DOHH2 (cell line): ENCODE results near the gene CD177.

Experiments
- H3F3A ChIP-seq: fragments of 200-600 bp; sonication (generic), shearing (Covaris generic); 2 replicates; pipeline ENCODE4 v1.6.0; 2016; ENCODE audit warnings: antibody characterized with exemption, mild to moderate bottlenecking; ENCODE audit not compliant: control insufficient read depth, insufficient read depth
- H3K27ac ChIP-seq: fragments of 200-600 bp; sonication (generic); 2 replicates; pipeline ENCODE4 v1.5.1; 2014; ENCODE audit warnings: low read depth, mild to moderate bottlenecking, low read length, moderate library complexity
- H3K27me3 ChIP-seq: fragments of 200-600 bp; sonication (generic); 2 replicates; pipeline ENCODE4 v1.6.1; 2014; ENCODE audit warnings: mild to moderate bottlenecking, low read length, mixed read lengths; ENCODE audit not compliant: control insufficient read depth
- H3K36me3 ChIP-seq: fragments of 200-600 bp; sonication (generic); 2 replicates; pipeline ENCODE4 v1.6.1; 2014; ENCODE audit warnings: mild to moderate bottlenecking, low read length, moderate library complexity, mixed read lengths; ENCODE audit not compliant: control insufficient read depth
- H3K4me1 ChIP-seq: fragments of 200-600 bp; sonication (generic); 2 replicates; pipeline ENCODE4 v1.6.1; 2014; ENCODE audit warnings: mild to moderate bottlenecking, low read length, mixed read lengths; ENCODE audit not compliant: control insufficient read depth
- H3K4me2 ChIP-seq: fragments of 200-600 bp; sonication (generic); 2 replicates; pipeline ENCODE4 v1.6.0; 2014; ENCODE audit warnings: mild to moderate bottlenecking, low read length, moderate library complexity
- H3K4me3 ChIP-seq: fragments of 200-600 bp; sonication (generic); 2 replicates; pipeline ENCODE4 v1.5.1; 2014; ENCODE audit warnings: mild to moderate bottlenecking, low read length, mixed read lengths
- H3K79me2 ChIP-seq: fragments of 200-600 bp; sonication (generic); 2 replicates; pipeline ENCODE4 v1.6.1; 2014; ENCODE audit warnings: mild to moderate bottlenecking, low read length, mixed read lengths; ENCODE audit not compliant: control insufficient read depth
- H3K9me2 ChIP-seq: fragments of 200-600 bp; sonication (generic); replicated peaks from 2 replicates; pipeline ENCODE4 v1.6.1; 2014; ENCODE audit warnings: mild to moderate bottlenecking, low read length, mixed read lengths; ENCODE audit not compliant: control insufficient read depth
- H3K9me3 ChIP-seq: fragments of 200-600 bp; sonication (generic); 2 replicates; pipeline ENCODE4 v1.6.1; 2014; ENCODE audit warnings: antibody characterized with exemption, low read length, mixed read lengths; ENCODE audit not compliant: control insufficient read depth, insufficient read depth
- H4K20me1 ChIP-seq: fragments of 200-600 bp; sonication (generic); 2 replicates; pipeline ENCODE4 v1.6.0; 2014; ENCODE audit warnings: low read depth, mild to moderate bottlenecking, antibody characterized with exemption, low read length, moderate library complexity; ENCODE audit not compliant: control insufficient read depth, insufficient read depth
- CTCF ChIP-seq: fragments of 200-600 bp; sonication (generic); IDR thresholded peaks from one replicate; pipeline ENCODE4 v1.5.1; 2014; ENCODE audit warnings: antibody characterized with exemption, mild to moderate bottlenecking, low read depth, low read length; ENCODE audit not compliant: poor library complexity, severe bottlenecking
- EZH2phosphoT487 ChIP-seq: fragments of 200-600 bp; sonication (generic); IDR thresholded peaks from 2 replicates; pipeline ENCODE4 v1.6.1; 2017; ENCODE audit warnings: borderline replicate concordance, mild to moderate bottlenecking, antibody characterized with exemption, low read length, moderate library complexity, mixed read lengths

The CD177 gene

GRCh38 chr19:43395561-43395960 lies 42.1 kb downstream of the CD177 start:
- no peaks in the 10 kb centered on the region for H3K9me2 ChIP-seq

GRCh38 chr19:43406297-43406696 lies 52.8 kb downstream of the CD177 start:
- TF ChIP-seq CTCF (no peak), EZH2phosphoT487 (no peak)
- no peaks in the 10 kb centered on the region for H3K9me3 ChIP-seq

More at GRCh38 chr19:43395561-43395960, 42.1 kb downstream of the CD177 start:
- no peaks in the 10 kb centered on the region for H3K27me3 ChIP-seq
- no peaks in the 10 kb centered on the region for H4K20me1 ChIP-seq
- no peak overlapping the region for H3K4me2 ChIP-seq
- H3K4me3 ChIP-seq: no peak overlapping the region
- H3K4me1 ChIP-seq: no peaks in the 10 kb centered on the region
- TF ChIP-seq CTCF (no peak), EZH2phosphoT487 (no peak)
- no peaks in the 10 kb centered on the region for H3K36me3 ChIP-seq
- H3K27ac ChIP-seq: no peak overlapping the region
- H3K9me3 ChIP-seq: no peaks in the 10 kb centered on the region
- H3K79me2 ChIP-seq: no peaks in the 10 kb centered on the region
- H3F3A ChIP-seq: no peaks in the 10 kb centered on the region

GRCh38 chr19:43407416-43408005 lies 54.0 kb downstream of the CD177 start:
- Histone ChIP-seq H3K79me2 (no peaks in the 10 kb centered on the region), H3K36me3 (no peaks in the 10 kb centered on the region), H3K27ac (no peak overlapping the region), H3K4me1 (no peaks in the 10 kb centered on the region), H3K9me3 (no peaks in the 10 kb centered on the region), H3K9me2 (no peaks in the 10 kb centered on the region), H3K4me3 (no peak overlapping the region), H4K20me1 (no peaks in the 10 kb centered on the region), H3K4me2 (no peak overlapping the region), H3K27me3 (no peaks in the 10 kb centered on the region), H3F3A (no peaks in the 10 kb centered on the region)
- TF ChIP-seq EZH2phosphoT487: no peak

More at GRCh38 chr19:43406297-43406696, 52.8 kb downstream of the CD177 start:
- no peaks in the 10 kb centered on the region for H3K4me1 ChIP-seq
- H3K4me3 ChIP-seq: no peak overlapping the region
- no peaks in the 10 kb centered on the region for H4K20me1 ChIP-seq
- no peaks in the 10 kb centered on the region for H3K9me2 ChIP-seq
- no peak overlapping the region for H3K4me2 ChIP-seq
- no peak overlapping the region for H3K27ac ChIP-seq
- H3F3A ChIP-seq: no peaks in the 10 kb centered on the region
- H3K36me3 ChIP-seq: no peaks in the 10 kb centered on the region
- no peaks in the 10 kb centered on the region for H3K79me2 ChIP-seq
- H3K27me3 ChIP-seq: no peaks in the 10 kb centered on the region

- Histone ChIP-seq H3K4me2 (no peak overlapping the region), H3K9me3 (no peaks in the 10 kb centered on the region), H3K9me2 (no peaks in the 10 kb centered on the region), H3F3A (no peaks in the 10 kb centered on the region), H3K27ac (no peak overlapping the region), H3K4me1 (no peaks in the 10 kb centered on the region), H3K36me3 (no peaks in the 10 kb centered on the region), H3K79me2 (no peaks in the 10 kb centered on the region), H3K27me3 (no peaks in the 10 kb centered on the region), H4K20me1 (no peaks in the 10 kb centered on the region), H3K4me3 (no peak overlapping the region)
- TF ChIP-seq CTCF: no peak
- no peak for TF ChIP-seq EZH2phosphoT487
Observed at GRCh38 chr19:43408043-43408442, 54.6 kb downstream of the CD177 start.
